ENCODE data around the gene RHOF.

DNA sequence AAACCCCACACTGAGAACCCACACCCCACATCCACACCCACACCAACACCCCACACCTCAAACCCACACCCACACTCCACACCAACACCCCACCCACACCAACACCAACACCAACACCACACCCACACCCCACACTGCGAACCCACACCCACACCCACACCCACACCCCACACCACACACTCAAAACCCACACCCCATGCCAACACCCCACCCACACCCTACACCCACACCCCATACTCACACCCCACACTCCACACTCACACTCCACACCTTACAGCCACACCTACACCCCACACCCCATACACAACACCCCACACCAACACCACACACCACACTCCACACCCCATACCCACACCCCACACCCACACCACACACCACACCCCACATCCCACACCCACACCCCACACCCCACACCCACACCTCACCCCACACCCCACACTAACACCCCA is 43.0 kb downstream of the RHOF start:
- TF ChIP-seq POLR2A (IDR thresholded peaks at IDR 0.05), result no peak
- TF ChIP-seq, protein P1, sequence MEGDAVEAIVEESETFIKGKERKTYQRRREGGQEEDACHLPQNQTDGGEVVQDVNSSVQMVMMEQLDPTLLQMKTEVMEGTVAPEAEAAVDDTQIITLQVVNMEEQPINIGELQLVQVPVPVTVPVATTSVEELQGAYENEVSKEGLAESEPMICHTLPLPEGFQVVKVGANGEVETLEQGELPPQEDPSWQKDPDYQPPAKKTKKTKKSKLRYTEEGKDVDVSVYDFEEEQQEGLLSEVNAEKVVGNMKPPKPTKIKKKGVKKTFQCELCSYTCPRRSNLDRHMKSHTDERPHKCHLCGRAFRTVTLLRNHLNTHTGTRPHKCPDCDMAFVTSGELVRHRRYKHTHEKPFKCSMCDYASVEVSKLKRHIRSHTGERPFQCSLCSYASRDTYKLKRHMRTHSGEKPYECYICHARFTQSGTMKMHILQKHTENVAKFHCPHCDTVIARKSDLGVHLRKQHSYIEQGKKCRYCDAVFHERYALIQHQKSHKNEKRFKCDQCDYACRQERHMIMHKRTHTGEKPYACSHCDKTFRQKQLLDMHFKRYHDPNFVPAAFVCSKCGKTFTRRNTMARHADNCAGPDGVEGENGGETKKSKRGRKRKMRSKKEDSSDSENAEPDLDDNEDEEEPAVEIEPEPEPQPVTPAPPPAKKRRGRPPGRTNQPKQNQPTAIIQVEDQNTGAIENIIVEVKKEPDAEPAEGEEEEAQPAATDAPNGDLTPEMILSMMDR (IDR thresholded peaks at IDR 0.05), result no peak
- TF ChIP-seq POLR2AphosphoS5 (IDR thresholded peaks at IDR 0.05), result no peak

Measured in prostate gland (tissue), 2 donors.